Right lobe of liver (tissue), 4 donors: ENCODE measurements around the gene ALG12.

Experiments
- CTCF ChIP-seq, 4 donors: fragments of 200-600 bp in 3 of 4; fragments of 450-650 bp in 1 of 4; IDR thresholded peaks; one replicate each; pipeline versions ENCODE4 v1.5.1 to v1.8.0; 2016 to 2022; ENCODE audit warnings: antibody characterized with exemption in 4 of 4, mild to moderate bottlenecking in 2 of 4
- POLR2A ChIP-seq: fragments of 450-650 bp; IDR thresholded peaks from one replicate; pipeline ENCODE4 v1.6.1; 2017; ENCODE audit warnings: antibody characterized with exemption, mild to moderate bottlenecking
- donor health status: DM: no; HTN: no; CAD: no.
- donor health status: DM: no; HTN: no; CAD: no.
- donor health status: DM: no; HTN: yes; CAD: no.

GRCh38 chr22:49956914-49957825, 38.9 kb upstream of the ALG12 start:
- TF ChIP-seq CTCF (IDR thresholded peaks at IDR 0.05) (no peak), POLR2A (no peak)
